Measurements from ENCODE around the gene DENND11. TPM values are rescaled to one million over a fixed set of nuclear protein-coding genes. Genes with fewer than 3 reads are reported as not detected.

The DENND11 gene
- total and polyA plus RNA-seq, 2 donors (not counting 1 experiment from before 2014, with no cell fraction given): 26.4 to 79.5 TPM

DNA sequence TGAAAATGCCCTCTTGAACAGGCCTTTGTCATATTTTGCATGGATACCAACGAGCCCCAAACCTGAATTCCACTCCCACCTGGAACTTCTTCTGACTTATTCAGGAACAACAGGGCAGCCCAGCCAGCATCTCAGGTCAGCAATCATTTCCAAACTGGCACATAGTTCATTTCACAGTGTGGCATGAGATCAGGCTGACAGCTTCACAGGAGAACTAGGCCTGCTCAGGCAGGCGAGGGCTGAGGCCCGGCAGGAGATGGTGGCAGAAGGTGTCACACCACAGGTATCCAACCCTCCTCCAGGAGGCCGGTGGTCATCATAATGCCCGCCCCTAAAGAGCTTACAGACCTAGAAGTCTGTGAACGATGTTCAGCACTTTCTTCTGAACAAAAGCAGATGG, 42.5 kb downstream of the DENND11 start:
- Mint-ChIP-seq H3K4me3 (no peak overlapping the region), H3K4me1 (peaks cover 12% of the 10 kb centered on the region), H3K27ac (no peak overlapping the region), H3K9me3 (ENCODE audit: insufficient read depth) (no peaks in the 10 kb centered on the region), H3K27me3 (no peaks in the 10 kb centered on the region)
- no peak overlapping the region for H3K4me3 ChIP-seq (ENCODE audit: control extremely low read depth in 1 of 5, extremely low read depth in 1 of 5, insufficient read depth in 1 of 5, low read depth in 2 of 5, low read length in 4 of 5)
- no peak for DNase-seq
- ChIA-PET POLR2A (no interaction called here), CTCF (interaction anchor here (1.3 to 3.1 kb wide), 3 partner anchors 10 to 79 kb away, joined by 3 to 16 read pairs (median 4); partner anchors contain the start of gene SSBP1)
- H2AFZ ChIP-seq (ENCODE audit: insufficient read depth, low read depth, low read length, poor library complexity, severe bottlenecking): no peak overlapping the region
- H3K27ac ChIP-seq (ENCODE audit: low read length in 2 of 2): no peak overlapping the region
- no peak for ATAC-seq (ENCODE audit: low read depth)
- H3K36me3 ChIP-seq (replicated peaks in 1 of 2; ENCODE audit: control extremely low read depth in 1 of 2, control insufficient read depth in 1 of 2, extremely low read depth in 1 of 2, insufficient read depth in 2 of 2, low read length in 1 of 2): peaks cover 0 to 45% of the 10 kb centered on the region in 2 experiments
- H3K9me3 ChIP-seq (ENCODE audit: control extremely low read depth in 1 of 3, control insufficient read depth in 2 of 3, insufficient read depth in 1 of 3, low read length in 2 of 3): no peaks in the 10 kb centered on the region
- no peaks in the 10 kb centered on the region for H3K4me1 ChIP-seq (ENCODE audit: control insufficient read depth in 2 of 2, insufficient read depth in 2 of 2, low read length in 2 of 2)
- no peaks in the 10 kb centered on the region for H3K79me2 ChIP-seq (ENCODE audit: control insufficient read depth, insufficient read depth, low read length)
- no peaks in the 10 kb centered on the region for H4K20me1 ChIP-seq (ENCODE audit: control insufficient read depth, insufficient read depth, low read length, poor library complexity, severe bottlenecking)
- H3K9ac ChIP-seq (ENCODE audit: low read length): no peak overlapping the region
- WGBS (ENCODE audit: insufficient coverage): 82% methylated on average over 6 of the region's 6 CpGs
- no peak overlapping the region for H3K4me2 ChIP-seq (replicated peaks; ENCODE audit: low read depth, low read length, poor library complexity, severe bottlenecking)
- TF ChIP-seq, protein P1, sequence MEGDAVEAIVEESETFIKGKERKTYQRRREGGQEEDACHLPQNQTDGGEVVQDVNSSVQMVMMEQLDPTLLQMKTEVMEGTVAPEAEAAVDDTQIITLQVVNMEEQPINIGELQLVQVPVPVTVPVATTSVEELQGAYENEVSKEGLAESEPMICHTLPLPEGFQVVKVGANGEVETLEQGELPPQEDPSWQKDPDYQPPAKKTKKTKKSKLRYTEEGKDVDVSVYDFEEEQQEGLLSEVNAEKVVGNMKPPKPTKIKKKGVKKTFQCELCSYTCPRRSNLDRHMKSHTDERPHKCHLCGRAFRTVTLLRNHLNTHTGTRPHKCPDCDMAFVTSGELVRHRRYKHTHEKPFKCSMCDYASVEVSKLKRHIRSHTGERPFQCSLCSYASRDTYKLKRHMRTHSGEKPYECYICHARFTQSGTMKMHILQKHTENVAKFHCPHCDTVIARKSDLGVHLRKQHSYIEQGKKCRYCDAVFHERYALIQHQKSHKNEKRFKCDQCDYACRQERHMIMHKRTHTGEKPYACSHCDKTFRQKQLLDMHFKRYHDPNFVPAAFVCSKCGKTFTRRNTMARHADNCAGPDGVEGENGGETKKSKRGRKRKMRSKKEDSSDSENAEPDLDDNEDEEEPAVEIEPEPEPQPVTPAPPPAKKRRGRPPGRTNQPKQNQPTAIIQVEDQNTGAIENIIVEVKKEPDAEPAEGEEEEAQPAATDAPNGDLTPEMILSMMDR (IDR thresholded peaks at IDR 0.05): no peak
- no peak for TF ChIP-seq EZH2 (IDR thresholded peaks at IDR 0.05; ENCODE audit: borderline replicate concordance, insufficient read depth, low read depth, low read length, poor library complexity, severe bottlenecking)
- intact Hi-C loops (cut with micrococcal nuclease): no loop called here
- no peaks in the 10 kb centered on the region for H3K27me3 ChIP-seq (replicated peaks in 1 of 4; ENCODE audit: control extremely low read depth in 1 of 4, control insufficient read depth in 3 of 4, insufficient read depth in 4 of 4, low read length in 3 of 4)

DNA sequence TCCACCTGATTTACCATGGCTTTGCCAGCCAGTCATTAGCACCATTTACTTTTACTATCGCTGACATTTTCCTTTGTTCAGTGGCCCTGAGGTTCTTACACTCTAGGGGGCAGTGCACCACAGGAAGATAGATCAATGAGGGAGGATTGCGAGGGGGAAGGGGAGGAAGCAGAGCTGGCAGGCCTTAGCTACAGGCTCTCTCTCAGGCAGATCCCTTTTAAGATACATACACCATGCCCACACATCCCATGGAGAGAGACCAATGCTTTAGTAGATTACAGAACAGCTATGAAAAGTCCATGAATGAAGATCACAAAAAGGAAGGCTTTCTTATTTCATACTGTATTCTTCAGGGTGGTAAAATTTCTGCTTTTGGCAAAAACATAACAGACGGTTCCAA, 47.4 kb downstream of the DENND11 start:
- Histone ChIP-seq H3K27me3 (replicated peaks in 1 of 4; ENCODE audit: control extremely low read depth in 1 of 4, control insufficient read depth in 3 of 4, insufficient read depth in 4 of 4, low read length in 3 of 4) (no peaks in the 10 kb centered on the region), H4K20me1 (ENCODE audit: control insufficient read depth, insufficient read depth, low read length, poor library complexity, severe bottlenecking) (no peaks in the 10 kb centered on the region), H3K9ac (ENCODE audit: low read length) (no peak overlapping the region), H3K36me3 (replicated peaks in 1 of 2; ENCODE audit: control extremely low read depth in 1 of 2, control insufficient read depth in 1 of 2, extremely low read depth in 1 of 2, insufficient read depth in 2 of 2, low read length in 1 of 2) (peaks cover 0 to 19% of the 10 kb centered on the region in 2 experiments), H3K79me2 (ENCODE audit: control insufficient read depth, insufficient read depth, low read length) (no peaks in the 10 kb centered on the region), H3K9me3 (ENCODE audit: control extremely low read depth in 1 of 3, control insufficient read depth in 2 of 3, insufficient read depth in 1 of 3, low read length in 2 of 3) (no peaks in the 10 kb centered on the region), H3K4me3 (ENCODE audit: control extremely low read depth in 1 of 5, extremely low read depth in 1 of 5, insufficient read depth in 1 of 5, low read depth in 2 of 5, low read length in 4 of 5) (no peak overlapping the region), H3K4me2 (replicated peaks; ENCODE audit: low read depth, low read length, poor library complexity, severe bottlenecking) (no peak overlapping the region), H3K4me1 (ENCODE audit: control insufficient read depth in 2 of 2, insufficient read depth in 2 of 2, low read length in 2 of 2) (peaks cover 2 to 7% of the 10 kb centered on the region in 2 donors), H2AFZ (ENCODE audit: insufficient read depth, low read depth, low read length, poor library complexity, severe bottlenecking) (no peak overlapping the region), H3K27ac (ENCODE audit: low read length in 2 of 2) (peak overlapping the region in 1 of 2 donors; percentile 7)
- no peaks in the 10 kb centered on the region for H3K9me3 Mint-ChIP-seq (ENCODE audit: insufficient read depth)
- no peak overlapping the region for H3K4me3 Mint-ChIP-seq
- ChIA-PET CTCF (interaction anchor here (0.6 to 4.7 kb wide), 21 partner anchors 8 to 836 kb away, joined by 3 to 66 read pairs (median 5); partner anchors contain the start of genes DENND11, SSBP1 and WEE2), POLR2A (interaction anchor here (0.5 kb wide), 1 partner anchor 669 kb away, joined by 5 read pairs; no protein-coding TSS in a partner anchor)
- DNase-seq (peak; percentile 75), ATAC-seq (ENCODE audit: low read depth) (peak; percentile 72)
- peak overlapping the region; percentile 51 for H3K27ac Mint-ChIP-seq
- peaks cover 13% of the 10 kb centered on the region for H3K4me1 Mint-ChIP-seq
- no peaks in the 10 kb centered on the region for H3K27me3 Mint-ChIP-seq
- TF ChIP-seq EZH2 (IDR thresholded peaks at IDR 0.05; ENCODE audit: borderline replicate concordance, insufficient read depth, low read depth, low read length, poor library complexity, severe bottlenecking): no peak
- TF ChIP-seq, protein P1 (IDR thresholded peaks at IDR 0.05): peak; percentile 72
- intact Hi-C loops (cut with micrococcal nuclease): loop anchor here (1.0 to 5.0 kb wide), 3 partner anchors 56 to 102 kb away; partner anchors contain the start of genes AGK and SSBP1
- WGBS (ENCODE audit: insufficient coverage): no CpG with 5 or more reads among the region's 3 CpGs
